Measurements from ENCODE around the gene CRYAA.
A peak's percentile ranks its signal among the peaks of the same experiment; 100 is the strongest.
"Not testable (repeated sequence)": the region's sequence is repeated elsewhere in the genome, so short reads cannot be mapped to it uniquely, and the experiment has no call there.

The CRYAA gene

GRCh38 chr21:43177043-43177906 is 8.5 kb downstream of the CRYAA start:
- DNase-seq, result not testable (repeated sequence)

GRCh38 chr21:43178175-43178826 is 9.5 kb downstream of the CRYAA start:
- not testable (repeated sequence) for DNase-seq

- not testable (repeated sequence) for DNase-seq
Measured at GRCh38 chr21:43181033-43181432, 12.2 kb downstream of the CRYAA start.

- not testable (repeated sequence) for DNase-seq
Measured at GRCh38 chr21:43187268-43187667, 18.5 kb downstream of the CRYAA start.

DNA sequence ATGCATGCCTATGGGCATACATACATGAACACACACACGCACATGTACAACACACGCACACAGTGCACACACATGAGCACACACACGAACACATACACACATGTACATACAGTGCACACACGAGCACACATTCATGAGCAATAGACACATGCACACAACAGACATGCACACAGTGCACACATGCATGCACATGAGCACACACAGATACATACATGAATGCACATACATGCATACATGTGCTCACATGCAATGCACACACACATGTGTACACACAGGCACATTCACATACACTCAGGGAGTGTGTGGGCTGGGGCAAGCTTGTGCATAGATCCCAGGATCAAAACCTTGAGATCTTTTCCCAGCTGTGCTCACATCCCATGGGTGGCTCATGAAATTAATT is 18.9 kb downstream of the CRYAA start:
- no peak for DNase-seq

DNA sequence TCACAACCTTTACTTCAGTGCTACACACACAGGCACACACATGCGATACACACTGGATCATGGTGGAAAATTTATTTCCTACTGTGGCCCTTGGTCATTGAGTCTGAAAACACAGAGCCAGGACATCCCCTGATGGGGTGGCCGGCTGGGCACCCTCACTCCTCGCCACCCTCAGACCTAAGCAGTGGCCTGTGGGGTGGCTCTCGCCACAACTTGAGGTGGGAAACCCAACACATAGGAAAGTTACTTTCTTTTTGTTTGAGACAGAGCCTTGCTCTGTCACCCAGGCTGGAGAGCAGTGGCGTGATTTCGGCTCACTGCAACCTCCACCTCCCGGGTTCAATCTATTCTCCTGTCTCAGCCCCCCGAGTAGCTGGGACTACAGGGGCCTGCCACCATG is 19.4 kb downstream of the CRYAA start:
- DNase-seq, result no peak

DNA sequence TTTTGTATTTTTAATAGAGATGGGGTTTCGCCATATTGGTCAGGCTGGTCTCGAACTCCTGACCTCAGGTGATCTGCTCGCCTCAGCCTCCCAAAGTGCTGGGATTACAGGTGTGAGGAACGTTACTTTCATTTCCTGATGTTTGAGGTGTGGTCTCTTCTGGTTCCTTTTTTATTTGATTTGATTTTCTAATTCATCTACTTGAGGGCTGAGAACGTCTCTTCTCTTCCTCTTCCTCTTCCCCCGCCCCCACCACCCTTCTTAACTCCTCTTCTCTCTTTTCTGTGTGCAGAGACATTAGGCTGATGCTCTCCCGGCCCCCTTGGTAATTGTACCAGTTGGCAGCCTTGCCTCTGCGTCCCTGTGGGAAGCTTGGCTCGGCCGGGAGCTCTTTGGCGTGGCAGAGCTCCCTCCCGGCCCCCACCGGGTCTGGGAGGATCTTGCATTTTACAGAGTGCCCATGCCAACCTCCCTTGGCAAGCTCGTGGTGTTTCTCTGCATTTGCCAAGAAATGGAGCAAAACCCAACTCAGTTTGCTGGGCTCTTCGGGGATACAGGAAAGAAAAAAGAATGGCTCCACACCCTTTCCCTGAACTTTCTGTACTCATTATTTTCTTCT is 19.9 kb downstream of the CRYAA start:
- no peak for DNase-seq

DNA sequence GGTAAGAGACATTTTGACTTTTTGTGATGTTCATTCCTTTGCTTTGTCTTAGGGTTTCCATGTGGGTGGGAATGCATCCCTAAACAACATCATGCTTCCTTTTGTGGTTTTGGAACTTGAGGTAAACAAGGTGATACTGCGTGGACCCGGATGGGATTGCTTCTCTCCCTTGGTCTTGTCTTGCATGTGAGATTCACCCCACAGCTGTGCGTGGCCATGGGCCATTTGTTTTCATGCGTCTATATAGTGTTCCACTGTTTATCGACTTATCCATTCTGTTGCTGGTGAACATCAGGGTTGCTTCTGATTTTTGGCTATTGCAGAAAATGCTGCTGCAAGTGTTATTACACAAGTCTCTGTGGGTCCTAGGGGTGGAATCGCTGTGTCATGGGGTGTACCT is 21.1 kb downstream of the CRYAA start:
- no peak for DNase-seq

DNA sequence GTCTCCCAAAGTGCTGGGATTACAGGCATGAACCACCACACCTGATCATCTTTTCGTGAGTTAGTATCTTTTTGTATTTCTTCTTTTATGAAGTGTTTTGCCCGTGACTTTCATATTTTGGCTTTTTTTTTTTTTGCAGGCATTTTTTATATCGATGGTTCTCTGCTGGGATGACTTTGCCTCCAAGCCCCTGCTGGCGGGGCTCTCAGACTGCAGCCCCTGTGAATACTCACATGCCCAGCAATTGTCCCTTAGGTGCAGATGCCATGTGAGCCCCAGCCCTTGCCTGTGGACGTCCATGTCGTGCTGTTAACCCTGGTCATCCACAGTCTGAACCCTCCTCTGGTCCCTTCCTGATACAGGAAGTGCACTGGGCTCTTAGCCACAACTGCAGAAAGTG is 21.7 kb downstream of the CRYAA start:
- no peak for DNase-seq

DNA sequence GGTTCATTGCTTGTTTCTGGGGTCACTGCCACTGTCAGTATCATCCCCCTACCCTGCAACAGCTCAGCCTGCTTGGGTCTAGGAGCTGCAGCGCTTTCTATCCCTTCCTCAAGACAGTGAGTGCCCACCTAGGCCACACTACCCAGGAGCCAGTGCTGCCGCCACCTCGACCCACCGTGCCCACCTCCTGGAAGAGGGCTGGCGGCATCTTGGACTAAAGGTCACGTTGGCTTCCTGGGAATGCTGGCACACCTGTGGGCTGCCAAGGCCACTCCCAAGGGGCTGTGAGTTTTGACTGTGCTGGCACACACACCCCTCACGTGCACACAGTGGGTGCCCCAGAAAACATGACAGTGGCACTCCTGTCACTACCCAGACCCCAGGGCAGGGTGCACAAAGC is 22.1 kb downstream of the CRYAA start:
- DNase-seq, result no peak

DNA sequence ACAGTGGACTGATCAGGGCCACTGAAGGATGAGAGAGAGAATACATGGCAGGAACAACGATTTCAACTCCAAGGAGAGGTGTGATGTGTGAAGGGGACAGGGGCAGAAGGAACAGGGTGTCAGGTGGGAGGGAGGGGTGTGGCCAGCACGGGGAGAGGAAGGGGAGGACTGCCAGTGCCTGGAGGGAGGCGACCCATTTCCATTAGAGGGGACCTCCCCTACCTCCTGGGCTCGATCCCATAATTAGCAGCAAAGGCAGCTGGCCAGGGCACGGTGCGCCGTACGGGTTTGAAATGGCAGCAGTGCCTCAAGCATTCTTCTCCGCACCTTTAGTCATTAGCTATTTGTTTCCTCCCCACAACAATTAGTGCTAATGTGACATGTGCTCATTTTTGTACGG is 22.7 kb downstream of the CRYAA start:
- no peak for DNase-seq

DNA sequence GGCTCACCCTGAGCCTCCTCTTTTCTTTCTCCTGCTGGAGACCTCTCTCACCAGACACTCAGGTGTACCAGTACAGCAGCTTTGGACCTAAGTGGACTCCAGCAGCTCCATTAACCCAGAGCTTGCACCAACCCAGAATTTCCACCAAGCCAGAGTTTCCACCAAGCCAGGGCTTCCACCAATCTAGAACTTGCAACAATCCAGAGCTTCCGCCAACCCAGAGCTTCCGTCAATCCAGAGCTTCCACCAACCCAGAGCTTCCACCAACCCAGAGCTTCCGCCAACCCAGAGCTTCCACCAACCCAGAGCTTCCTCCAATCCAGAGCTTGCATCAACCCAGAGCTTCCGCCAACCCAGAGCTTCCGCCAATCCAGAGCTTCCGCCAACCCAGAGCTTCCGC is 23.2 kb downstream of the CRYAA start:
- DNase-seq, result no peak

DNA sequence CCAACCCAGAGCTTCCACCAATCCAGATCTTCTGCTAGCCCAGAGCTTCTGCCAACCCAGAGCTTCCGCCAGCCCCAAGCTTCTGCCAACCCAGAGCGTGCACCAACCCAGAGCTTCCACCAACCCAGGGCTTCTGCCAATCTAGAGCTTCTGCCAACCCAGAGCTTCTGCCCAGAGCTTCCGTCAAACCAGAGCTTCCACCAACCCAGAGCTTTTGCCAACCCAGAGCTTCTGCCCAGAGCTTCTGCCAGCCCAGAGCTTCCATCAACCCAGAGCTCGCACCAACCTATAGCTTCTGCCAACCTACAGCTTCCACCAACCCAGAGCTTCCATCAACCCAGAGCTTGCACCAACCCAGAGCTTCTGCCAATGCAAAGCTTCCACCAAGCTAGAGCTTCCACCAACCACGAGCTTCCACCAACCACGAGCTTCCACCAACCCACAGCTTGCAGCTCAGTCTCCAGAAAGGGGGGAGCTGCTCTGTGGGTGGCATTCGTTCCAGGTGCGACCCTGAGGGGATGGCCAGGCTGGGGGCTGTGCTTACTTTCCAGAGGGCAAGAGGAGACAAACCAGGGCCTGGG is 23.8 kb downstream of the CRYAA start:
- DNase-seq, result no peak

DNA sequence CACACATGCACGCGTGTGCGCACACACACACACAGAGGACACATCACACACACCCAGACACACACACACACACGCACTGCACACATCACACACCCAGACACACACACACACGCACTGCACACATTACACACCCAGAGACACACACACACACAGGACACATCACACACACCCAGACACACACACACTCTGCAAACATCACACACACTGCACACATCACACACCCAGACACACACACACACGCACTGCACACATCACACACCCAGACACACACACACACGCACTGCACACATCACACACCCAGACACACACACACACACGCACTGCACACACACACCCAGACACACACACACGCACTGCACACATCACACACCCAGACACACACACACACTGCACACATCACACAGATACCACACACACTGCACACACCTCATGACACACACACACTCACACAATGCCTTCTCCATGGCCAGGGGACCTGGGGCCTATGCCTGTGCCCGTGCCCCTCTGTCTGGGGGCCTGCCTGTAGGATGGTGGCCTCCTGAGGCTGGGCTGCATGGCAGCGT is 24.4 kb downstream of the CRYAA start:
- DNase-seq, result no peak

DNA sequence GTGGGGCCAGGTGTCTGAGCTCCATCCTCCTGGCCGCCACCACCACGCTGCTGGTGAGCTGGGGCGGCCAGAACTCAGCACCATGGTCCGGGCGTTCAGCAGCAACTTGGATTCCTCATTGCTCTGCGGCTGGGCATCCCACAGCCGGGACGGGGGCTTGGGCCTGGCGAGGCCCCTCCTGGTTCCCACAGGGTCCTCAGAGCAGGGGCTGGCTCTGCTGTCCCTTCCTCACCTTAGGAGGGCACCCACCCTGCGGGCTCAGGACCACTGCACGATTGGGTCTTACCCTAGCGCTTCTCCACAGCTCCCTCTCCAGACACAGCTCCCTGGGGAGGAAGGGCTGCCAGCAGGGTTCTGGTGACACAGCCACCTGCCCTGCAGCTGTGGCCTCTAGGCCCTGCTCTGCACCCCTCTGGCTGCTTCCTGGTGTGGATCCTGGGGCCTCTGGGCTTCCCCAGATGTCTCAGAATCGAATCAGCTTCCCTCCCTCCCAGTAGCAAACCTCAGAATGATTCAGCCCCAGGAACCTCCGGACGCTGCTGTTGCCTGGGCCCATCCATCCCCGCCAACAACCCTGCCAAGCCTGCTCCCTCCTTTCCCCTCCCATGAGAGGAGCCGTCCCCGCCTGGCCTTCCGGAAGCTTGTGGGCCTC is 25.0 kb downstream of the CRYAA start:
- DNase-seq, result peak; percentile 84

- no peak for DNase-seq
Measured at GRCh38 chr21:43194303-43195120, 25.7 kb downstream of the CRYAA start.

DNA sequence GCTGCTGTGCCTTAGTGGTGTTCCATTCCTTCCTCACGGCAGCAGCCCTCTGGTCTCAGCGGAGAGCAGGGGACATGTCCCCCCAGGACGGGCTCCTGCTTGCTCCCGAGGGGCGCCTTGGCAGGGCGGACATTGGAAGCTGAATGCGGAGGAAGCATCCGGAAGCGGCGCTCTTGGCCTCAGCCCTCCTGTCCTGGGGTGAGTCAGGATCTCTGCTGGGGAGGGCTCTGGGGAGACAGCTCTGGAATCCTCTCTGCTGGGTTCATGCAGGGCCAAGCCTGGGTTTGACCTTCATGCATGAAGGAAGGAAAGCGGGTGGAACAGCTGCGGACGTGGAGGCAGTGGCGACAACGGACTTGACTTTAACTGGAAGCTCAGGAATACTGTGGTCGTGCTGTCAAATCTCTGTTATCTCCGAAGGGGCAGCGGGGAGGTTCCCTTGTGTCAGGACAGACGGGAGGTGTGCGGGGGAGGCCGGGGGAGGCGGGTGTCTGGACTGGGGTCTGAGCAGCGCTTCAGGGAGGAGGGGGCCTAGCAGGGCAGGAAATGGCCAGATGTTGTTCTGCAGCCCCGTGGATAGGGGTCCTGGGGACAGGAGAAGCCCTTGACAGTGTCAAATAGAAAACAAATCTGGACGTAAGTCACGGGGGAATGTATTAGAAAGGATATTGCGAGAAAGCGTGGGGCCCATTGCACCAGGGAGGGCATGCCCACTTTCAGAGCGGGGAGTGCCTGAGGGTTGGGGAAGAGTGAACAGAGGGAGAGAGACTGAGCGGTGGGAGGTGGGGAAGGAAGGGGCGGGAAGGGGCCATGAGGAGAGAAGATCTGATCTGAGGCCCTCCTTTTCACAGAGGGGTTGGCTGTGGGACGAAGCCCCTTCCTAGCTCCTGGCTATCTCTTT is 26.6 kb downstream of the CRYAA start:
- no peak for DNase-seq

DNA sequence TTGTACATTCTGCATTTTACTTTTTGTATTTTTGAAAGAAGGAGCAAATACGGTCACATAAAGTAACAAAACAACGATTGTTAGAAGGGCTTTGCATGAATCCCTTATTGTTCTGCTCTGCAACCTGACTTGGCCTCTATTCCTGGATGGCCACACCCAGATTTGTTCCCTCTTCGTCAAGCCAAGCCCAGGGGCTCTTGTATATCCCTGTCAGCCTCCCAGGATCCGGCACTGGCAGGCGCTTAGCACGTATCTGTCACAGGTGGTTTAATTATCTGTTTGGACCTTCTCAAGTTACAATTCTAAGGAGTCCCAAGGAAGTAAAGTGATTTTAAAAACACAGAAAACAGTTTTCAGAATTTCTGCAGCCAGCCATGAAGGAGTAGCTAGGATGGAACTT is 28.0 kb downstream of the CRYAA start:
- DNase-seq, result no peak

- no peak for DNase-seq
Measured at GRCh38 chr21:43198376-43198775, 29.6 kb downstream of the CRYAA start.

GRCh38 chr21:43201491-43201890 is 32.7 kb downstream of the CRYAA start:
- no peak for DNase-seq

Data from fibroblast of skin of abdomen (primary cell).